ENCODE results near the gene P2RY1. TPM values are rescaled to one million over a fixed set of nuclear protein-coding genes. Genes with fewer than 3 reads are reported as not detected.

Gene P2RY1
- total and polyA plus RNA-seq, 4 donors, result 14.7 to 43.1 (median 25.0) TPM

GRCh38 chr3:152823173-152823572 lies 11.8 kb upstream of the P2RY1 start:
- 88% methylated on average over 1 of the region's 2 CpGs for WGBS (ENCODE audit: insufficient coverage)
- Histone ChIP-seq H3K36me3 (ENCODE audit: control insufficient read depth, insufficient read depth, low read length) (no peaks in the 10 kb centered on the region), H3K4me1 (ENCODE audit: control insufficient read depth, insufficient read depth, low read length) (no peaks in the 10 kb centered on the region), H3K9me3 (ENCODE audit: control insufficient read depth, insufficient read depth, low read length) (no peaks in the 10 kb centered on the region), H3K4me3 (ENCODE audit: low read depth, low read length) (no peak overlapping the region), H3K27ac (ENCODE audit: low read depth, low read length) (no peak overlapping the region), H3K27me3 (ENCODE audit: control insufficient read depth, insufficient read depth, low read length) (no peaks in the 10 kb centered on the region)
- no peak for DNase-seq (ENCODE audit: low read depth in 4 of 6, low spot score in 6 of 6)

- WGBS (ENCODE audit: insufficient coverage), result 71% methylated on average over 1 of the region's 2 CpGs
Measured at GRCh38 chr3:152823781-152824180, 11.2 kb upstream of the P2RY1 start.

GRCh38 chr3:152825566-152825965 lies 9.4 kb upstream of the P2RY1 start:
- H3K9me3 ChIP-seq (ENCODE audit: control insufficient read depth, insufficient read depth, low read length), result no peaks in the 10 kb centered on the region
- DNase-seq (ENCODE audit: low read depth in 4 of 6, low spot score in 6 of 6), result no peak
- no peaks in the 10 kb centered on the region for H3K4me1 ChIP-seq (ENCODE audit: control insufficient read depth, insufficient read depth, low read length)
- no peak overlapping the region for H3K4me3 ChIP-seq (ENCODE audit: low read depth, low read length)
- H3K27me3 ChIP-seq (ENCODE audit: control insufficient read depth, insufficient read depth, low read length), result no peaks in the 10 kb centered on the region
- H3K27ac ChIP-seq (ENCODE audit: low read depth, low read length), result no peak overlapping the region
- H3K36me3 ChIP-seq (ENCODE audit: control insufficient read depth, insufficient read depth, low read length), result no peaks in the 10 kb centered on the region

More at GRCh38 chr3:152823781-152824180, 11.2 kb upstream of the P2RY1 start:
- no peak for DNase-seq (ENCODE audit: low read depth in 4 of 6, low spot score in 6 of 6)
- no peaks in the 10 kb centered on the region for H3K9me3 ChIP-seq (ENCODE audit: control insufficient read depth, insufficient read depth, low read length)
- H3K27me3 ChIP-seq (ENCODE audit: control insufficient read depth, insufficient read depth, low read length), result no peaks in the 10 kb centered on the region
- no peaks in the 10 kb centered on the region for H3K36me3 ChIP-seq (ENCODE audit: control insufficient read depth, insufficient read depth, low read length)
- H3K4me3 ChIP-seq (ENCODE audit: low read depth, low read length), result no peak overlapping the region
- H3K27ac ChIP-seq (ENCODE audit: low read depth, low read length), result no peak overlapping the region
- no peaks in the 10 kb centered on the region for H3K4me1 ChIP-seq (ENCODE audit: control insufficient read depth, insufficient read depth, low read length)

GRCh38 chr3:152826476-152826875 lies 8.5 kb upstream of the P2RY1 start:
- DNase-seq (ENCODE audit: low read depth in 4 of 6, low spot score in 6 of 6), result no peak
- Histone ChIP-seq H3K27ac (ENCODE audit: low read depth, low read length) (no peak overlapping the region), H3K9me3 (ENCODE audit: control insufficient read depth, insufficient read depth, low read length) (no peaks in the 10 kb centered on the region), H3K4me1 (ENCODE audit: control insufficient read depth, insufficient read depth, low read length) (no peaks in the 10 kb centered on the region), H3K4me3 (ENCODE audit: low read depth, low read length) (no peak overlapping the region), H3K36me3 (ENCODE audit: control insufficient read depth, insufficient read depth, low read length) (no peaks in the 10 kb centered on the region), H3K27me3 (ENCODE audit: control insufficient read depth, insufficient read depth, low read length) (no peaks in the 10 kb centered on the region)
- 82% methylated on average over 1 of the region's 3 CpGs for WGBS (ENCODE audit: insufficient coverage)

DNA sequence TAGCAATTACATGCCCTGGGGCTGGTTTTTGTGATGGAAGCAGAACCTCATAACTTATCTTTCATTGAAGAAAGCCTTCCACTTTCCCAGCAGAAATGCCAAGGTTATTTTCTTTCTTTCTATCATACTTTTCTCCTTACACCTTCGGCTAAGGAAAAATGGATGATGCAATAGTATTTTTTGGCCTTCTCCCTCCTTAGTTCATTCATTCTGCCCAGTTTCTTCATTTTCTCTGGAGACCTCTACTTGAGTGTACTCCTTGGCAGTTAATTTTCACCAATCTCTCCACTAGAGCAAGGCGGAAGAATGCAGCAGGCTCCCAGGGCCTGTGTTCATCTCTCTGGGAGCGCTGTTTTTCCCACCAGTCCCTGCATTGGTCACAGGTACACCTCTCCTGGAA lies 7.6 kb upstream of the P2RY1 start:
- Histone ChIP-seq H3K36me3 (ENCODE audit: control insufficient read depth, insufficient read depth, low read length) (no peaks in the 10 kb centered on the region), H3K9me3 (ENCODE audit: control insufficient read depth, insufficient read depth, low read length) (no peaks in the 10 kb centered on the region), H3K4me1 (ENCODE audit: control insufficient read depth, insufficient read depth, low read length) (no peaks in the 10 kb centered on the region), H3K4me3 (ENCODE audit: low read depth, low read length) (no peak overlapping the region), H3K27me3 (ENCODE audit: control insufficient read depth, insufficient read depth, low read length) (no peaks in the 10 kb centered on the region), H3K27ac (ENCODE audit: low read depth, low read length) (no peak overlapping the region)
- WGBS (ENCODE audit: insufficient coverage), result 100% methylated on average over 2 of the region's 3 CpGs
- DNase-seq (ENCODE audit: low read depth in 4 of 6, low spot score in 6 of 6), result no peak

GRCh38 chr3:152828075-152828840 lies 6.7 kb upstream of the P2RY1 start:
- no CpG with 5 or more reads among the region's 4 CpGs for WGBS (ENCODE audit: insufficient coverage)
- Histone ChIP-seq H3K9me3 (ENCODE audit: control insufficient read depth, insufficient read depth, low read length) (no peaks in the 10 kb centered on the region), H3K27me3 (ENCODE audit: control insufficient read depth, insufficient read depth, low read length) (no peaks in the 10 kb centered on the region), H3K27ac (ENCODE audit: low read depth, low read length) (no peak overlapping the region), H3K36me3 (ENCODE audit: control insufficient read depth, insufficient read depth, low read length) (no peaks in the 10 kb centered on the region), H3K4me3 (ENCODE audit: low read depth, low read length) (no peak overlapping the region), H3K4me1 (ENCODE audit: control insufficient read depth, insufficient read depth, low read length) (no peaks in the 10 kb centered on the region)
- DNase-seq (ENCODE audit: low read depth in 4 of 6, low spot score in 6 of 6), result no peak

- no peak for DNase-seq (ENCODE audit: low read depth in 4 of 6, low spot score in 6 of 6)
- Histone ChIP-seq H3K27ac (ENCODE audit: low read depth, low read length) (no peak overlapping the region), H3K4me1 (ENCODE audit: control insufficient read depth, insufficient read depth, low read length) (peaks cover 3% of the 10 kb centered on the region), H3K27me3 (ENCODE audit: control insufficient read depth, insufficient read depth, low read length) (no peaks in the 10 kb centered on the region), H3K36me3 (ENCODE audit: control insufficient read depth, insufficient read depth, low read length) (no peaks in the 10 kb centered on the region), H3K9me3 (ENCODE audit: control insufficient read depth, insufficient read depth, low read length) (no peaks in the 10 kb centered on the region), H3K4me3 (ENCODE audit: low read depth, low read length) (no peak overlapping the region)
Measured at GRCh38 chr3:152830245-152830644, 4.7 kb upstream of the P2RY1 start.

DNA sequence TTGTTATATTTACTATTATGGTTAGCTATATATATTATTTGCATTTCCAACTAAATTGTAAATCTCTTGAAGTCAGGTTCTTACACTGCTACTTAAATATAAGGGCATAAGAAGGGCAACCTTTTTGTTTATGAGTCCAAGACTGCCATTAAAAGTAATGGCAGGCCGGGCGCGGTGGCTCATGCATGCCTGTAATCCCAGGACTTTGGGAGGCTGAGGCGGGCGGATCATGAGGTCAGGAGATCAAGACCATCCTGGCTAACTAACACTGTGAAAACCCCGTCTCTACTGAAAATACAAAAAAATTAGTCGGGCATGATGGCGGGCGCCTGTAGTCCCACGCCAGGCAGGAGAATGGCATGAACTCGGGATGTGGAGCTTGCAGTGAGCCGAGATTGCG lies 2.9 kb upstream of the P2RY1 start:
- no peaks in the 10 kb centered on the region for H3K36me3 ChIP-seq (ENCODE audit: control insufficient read depth, insufficient read depth, low read length)
- H3K27me3 ChIP-seq (ENCODE audit: control insufficient read depth, insufficient read depth, low read length), result peaks cover 7% of the 10 kb centered on the region
- peaks cover 3% of the 10 kb centered on the region for H3K4me1 ChIP-seq (ENCODE audit: control insufficient read depth, insufficient read depth, low read length)
- 100% methylated on average over 10 of the region's 13 CpGs for WGBS (ENCODE audit: insufficient coverage)
- DNase-seq (ENCODE audit: low read depth in 4 of 6, low spot score in 6 of 6), result no peak
- H3K9me3 ChIP-seq (ENCODE audit: control insufficient read depth, insufficient read depth, low read length), result no peaks in the 10 kb centered on the region
- H3K27ac ChIP-seq (ENCODE audit: low read depth, low read length), result no peak overlapping the region
- no peak overlapping the region for H3K4me3 ChIP-seq (ENCODE audit: low read depth, low read length)

DNA sequence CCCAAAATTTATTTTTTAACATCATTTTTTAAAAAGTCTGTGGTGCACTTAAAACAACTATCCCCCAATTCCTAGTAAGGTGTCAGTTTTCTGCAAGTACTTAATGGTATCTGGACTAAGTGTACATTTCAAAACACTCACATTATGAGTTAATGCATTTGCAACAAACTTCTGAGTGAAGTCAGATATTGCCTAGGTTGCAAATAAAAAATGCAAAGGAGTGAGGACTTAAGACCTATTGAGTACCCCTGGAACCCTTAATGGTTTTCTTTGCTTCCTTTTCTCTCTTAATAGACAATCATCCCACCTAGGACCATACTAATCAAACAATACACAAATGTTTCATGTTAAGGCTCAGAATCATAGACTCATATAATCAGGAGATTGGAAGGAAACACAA lies 1.8 kb upstream of the P2RY1 start:
- no peak overlapping the region for H3K27ac ChIP-seq (ENCODE audit: low read depth, low read length)
- no peaks in the 10 kb centered on the region for H3K36me3 ChIP-seq (ENCODE audit: control insufficient read depth, insufficient read depth, low read length)
- DNase-seq (ENCODE audit: low read depth in 4 of 6, low spot score in 6 of 6), result no peak
- H3K4me3 ChIP-seq (ENCODE audit: low read depth, low read length), result no peak overlapping the region
- H3K27me3 ChIP-seq (ENCODE audit: control insufficient read depth, insufficient read depth, low read length), result peaks cover 7% of the 10 kb centered on the region
- H3K4me1 ChIP-seq (ENCODE audit: control insufficient read depth, insufficient read depth, low read length), result peaks cover 3% of the 10 kb centered on the region
- no peaks in the 10 kb centered on the region for H3K9me3 ChIP-seq (ENCODE audit: control insufficient read depth, insufficient read depth, low read length)

GRCh38 chr3:152834191-152834775 lies 648 bp upstream of the P2RY1 start:
- H3K36me3 ChIP-seq (ENCODE audit: control insufficient read depth, insufficient read depth, low read length), result no peaks in the 10 kb centered on the region
- H3K9me3 ChIP-seq (ENCODE audit: control insufficient read depth, insufficient read depth, low read length), result no peaks in the 10 kb centered on the region
- peak in 2 of 6 donors; percentile 49 to 56 for DNase-seq (ENCODE audit: low read depth in 4 of 6, low spot score in 6 of 6)
- peaks cover 7% of the 10 kb centered on the region for H3K27me3 ChIP-seq (ENCODE audit: control insufficient read depth, insufficient read depth, low read length)
- peaks cover 3% of the 10 kb centered on the region for H3K4me1 ChIP-seq (ENCODE audit: control insufficient read depth, insufficient read depth, low read length)
- H3K4me3 ChIP-seq (ENCODE audit: low read depth, low read length), result peak overlapping the region; percentile 85
- 2% methylated on average over 12 of the region's 17 CpGs for WGBS (ENCODE audit: insufficient coverage)
- peak overlapping the region; percentile 91 for H3K27ac ChIP-seq (ENCODE audit: low read depth, low read length)
